IMR-90 (cell line): ENCODE results near the gene METTL8. TPM values are rescaled to one million over a fixed set of nuclear protein-coding genes. Genes with fewer than 3 reads are reported as not detected.

Source experiments
- ATAC-seq: fragments of 200-7000 bp; cut with Tn5 transposase; 2 replicates; pipeline ENCODE4 v1.9.1; 2020; ENCODE audit warnings: low read depth, mild to moderate bottlenecking, moderate library complexity
- BruUV-seq: library from RNA; stranded (reverse); fragments of 400-500 nt; replicated peaks from 2 replicates; lab custom pipeline; 2021; lab: Mats Ljungman, UMichigan
- CTCF ChIA-PET: fragments of 300-600 bp; formaldehyde crosslinking; extraction: SDS; loops from one replicate; lab custom pipeline; 2021; ENCODE audit warnings: antibody characterized with exemption; lab: Yijun Ruan, JAX
- POLR2A ChIA-PET: fragments of 300-600 bp; sonication (Branson Sonifier 250); formaldehyde crosslinking; loops from one replicate; lab custom pipeline; 2022; ENCODE audit warnings: antibody characterized with exemption; ENCODE audit not compliant: unreplicated experiment; lab: Charles Lee
- DNase-seq: peaks from one replicate; pipeline ENCODE4 v3.0.0; 2013
- H2AFZ ChIP-seq: replicated peaks from 2 replicates; pipeline ENCODE3; 2013; ENCODE audit warnings: low read length, mild to moderate bottlenecking; ENCODE audit not compliant: poor library complexity
- H2AK5ac ChIP-seq: 2 replicates; pipeline ENCODE4 v1.6.1; 2013; ENCODE audit warnings: low read depth, low read length, inconsistent platforms
- H2AK9ac ChIP-seq: replicated peaks from 2 replicates; pipeline ENCODE3; 2013; ENCODE audit warnings: mild to moderate bottlenecking, low read depth, low read length, moderate library complexity; ENCODE audit not compliant: poor library complexity
- H2BK120ac ChIP-seq: 2 replicates; pipeline ENCODE4 v1.6.1; 2013; ENCODE audit warnings: low read depth, low read length, inconsistent platforms
- H2BK15ac ChIP-seq: 3 replicates; pipeline ENCODE4 v1.6.1; 2013; ENCODE audit warnings: low read depth, low read length, inconsistent platforms
- H2BK20ac ChIP-seq: 2 replicates; pipeline ENCODE4 v1.6.1; 2013; ENCODE audit warnings: low read depth, mild to moderate bottlenecking, inconsistent platforms, low read length, moderate library complexity
- H2BK5ac ChIP-seq: 2 replicates; pipeline ENCODE4 v1.6.1; 2013; ENCODE audit warnings: mild to moderate bottlenecking, low read depth, low read length, inconsistent platforms; ENCODE audit not compliant: poor library complexity, severe bottlenecking
- H3K14ac ChIP-seq: replicated peaks from 2 replicates; pipeline ENCODE4 v1.6.1; 2013; ENCODE audit warnings: low read depth, low read length, inconsistent platforms
- H3K18ac ChIP-seq: 2 replicates; pipeline ENCODE4 v1.6.1; 2013; ENCODE audit warnings: low read depth, low read length, control low read depth
- H3K23ac ChIP-seq: 2 replicates; pipeline ENCODE4 v1.6.1; 2013; ENCODE audit warnings: low read depth, low read length, inconsistent platforms
- H3K27ac ChIP-seq: 2 replicates; pipeline ENCODE4 v1.5.1; 2013; ENCODE audit warnings: mild to moderate bottlenecking, control low read depth, low read length; ENCODE audit not compliant: insufficient read depth
- H3K27me3 ChIP-seq: 2 replicates; pipeline ENCODE4 v1.6.1; 2013; ENCODE audit warnings: low read length; ENCODE audit not compliant: control insufficient read depth, insufficient read depth
- H3K36me3 ChIP-seq: 2 replicates; pipeline ENCODE4 v1.6.1; 2013; ENCODE audit warnings: low read length, mixed read lengths; ENCODE audit not compliant: control insufficient read depth, insufficient read depth
- H3K4ac ChIP-seq: 2 replicates; pipeline ENCODE4 v1.6.1; 2013; ENCODE audit warnings: low read depth, low read length, inconsistent platforms
- H3K4me1 ChIP-seq: 2 replicates; pipeline ENCODE4 v1.6.1; 2013; ENCODE audit warnings: low read length, mixed read lengths; ENCODE audit not compliant: control insufficient read depth, insufficient read depth
- H3K4me2 ChIP-seq: 2 replicates; pipeline ENCODE4 v1.6.1; 2013; ENCODE audit warnings: low read depth, mild to moderate bottlenecking, control low read depth, low read length, moderate library complexity
- H3K4me3 ChIP-seq: 2 replicates; pipeline ENCODE4 v1.5.1; 2013; ENCODE audit warnings: low read depth, mild to moderate bottlenecking, control low read depth, low read length, moderate library complexity; ENCODE audit not compliant: insufficient read depth
- H3K56ac ChIP-seq: 2 replicates; pipeline ENCODE4 v1.6.1; 2013; ENCODE audit warnings: low read length, inconsistent platforms; ENCODE audit not compliant: insufficient read depth; ENCODE audit errors: extremely low read depth
- H3K79me1 ChIP-seq, 2 experiments: 2 replicates each; pipeline ENCODE4 v1.6.1; 2013; ENCODE audit warnings: low read length in 2 of 2, inconsistent platforms in 1 of 2, low read depth in 1 of 2
- H3K9ac ChIP-seq: 2 replicates; pipeline ENCODE4 v1.6.1; 2013; ENCODE audit warnings: low read depth, low read length, control low read depth
- H3K9me1 ChIP-seq: 2 replicates; pipeline ENCODE4 v1.6.1; 2013; ENCODE audit warnings: low read length, inconsistent platforms; ENCODE audit not compliant: insufficient read depth
- H3K9me3 ChIP-seq: 2 replicates; pipeline ENCODE4 v1.6.1; 2013; ENCODE audit warnings: low read length; ENCODE audit not compliant: control insufficient read depth, insufficient read depth
- H4K20me1 ChIP-seq: 2 replicates; pipeline ENCODE4 v1.6.1; 2013; ENCODE audit warnings: low read length, inconsistent platforms; ENCODE audit not compliant: insufficient read depth
- H4K5ac ChIP-seq: 2 replicates; pipeline ENCODE4 v1.6.1; 2013; ENCODE audit warnings: mild to moderate bottlenecking, low read depth, low read length, control low read depth
- H4K8ac ChIP-seq, 2 experiments: 2 replicates each; pipeline ENCODE4 v1.6.1; 2013; ENCODE audit warnings: low read depth in 2 of 2, low read length in 2 of 2, control low read depth in 1 of 2, inconsistent platforms in 1 of 2
- H4K91ac ChIP-seq: 2 replicates; pipeline ENCODE4 v1.6.1; 2013; ENCODE audit warnings: low read depth, low read length, inconsistent platforms; ENCODE audit not compliant: insufficient read depth
- CEBPB ChIP-seq: IDR thresholded peaks from 2 replicates; pipeline ENCODE4 v1.6.1; 2012; ENCODE audit warnings: low read depth, low read length, improper control_type of control experiment
- CHD1 ChIP-seq: IDR thresholded peaks from 2 replicates; pipeline ENCODE4 v1.6.1; 2012; ENCODE audit warnings: low read depth, low read length, improper control_type of control experiment
- ELK1 ChIP-seq: fragments of 150-350 bp; IDR thresholded peaks from 2 replicates; pipeline ENCODE4 v1.6.1; 2016; ENCODE audit warnings: low read depth, mild to moderate bottlenecking, low read length, moderate library complexity, borderline replicate concordance
- FOS ChIP-seq: fragments of 150-350 bp; IDR thresholded peaks from 2 replicates; pipeline ENCODE4 v1.6.1; 2016; ENCODE audit warnings: low read depth, low read length
- RCOR1 ChIP-seq: IDR thresholded peaks from 2 replicates; pipeline ENCODE4 v1.6.1; 2012; ENCODE audit warnings: mild to moderate bottlenecking, low read length, improper control_type of control experiment; ENCODE audit not compliant: insufficient replicate concordance
- dilution Hi-C: fragments of 300-500 bp; cut with HindIII; formaldehyde crosslinking; loops from one replicate; pipeline ENCODE4 v1.14.3; 2018; ENCODE audit warnings: low sequenced_read_pairs; ENCODE audit not compliant: unreplicated experiment
- in situ Hi-C: fragments of 300-500 bp; cut with MboI; formaldehyde crosslinking; loops from 3 replicates; pipeline ENCODE4 v1.14.3; 2019; ENCODE audit warnings: low sequenced_read_pairs, inconsistent platforms, mixed read lengths
- intact Hi-C: fragments of 100-400 bp; cut with micrococcal nuclease; formaldehyde crosslinking; loops from 2 replicates; pipeline ENCODE4 v1.10.0; 2022
- polyA plus RNA-seq, 3 experiments: library from polyadenylated mRNA; depleted of rRNA; stranded (reverse); fragments of >200 nt; gene quantifications; 2 replicates each; pipeline ENCODE4 v1.2.3, GENCODE V29; 2012; ENCODE audit warnings: low replicate concordance in 1 of 3
- total RNA-seq: library from RNA; depleted of rRNA; stranded (reverse); fragments of >200 nt; gene quantifications from 2 replicates; pipeline ENCODE4 v1.2.3, GENCODE V29; 2012

METTL8 gene
- total and polyA plus RNA-seq, 2 of the 4 experiments (the other 2 are of a cell fraction) = 6.9 to 10.6 TPM

DNA sequence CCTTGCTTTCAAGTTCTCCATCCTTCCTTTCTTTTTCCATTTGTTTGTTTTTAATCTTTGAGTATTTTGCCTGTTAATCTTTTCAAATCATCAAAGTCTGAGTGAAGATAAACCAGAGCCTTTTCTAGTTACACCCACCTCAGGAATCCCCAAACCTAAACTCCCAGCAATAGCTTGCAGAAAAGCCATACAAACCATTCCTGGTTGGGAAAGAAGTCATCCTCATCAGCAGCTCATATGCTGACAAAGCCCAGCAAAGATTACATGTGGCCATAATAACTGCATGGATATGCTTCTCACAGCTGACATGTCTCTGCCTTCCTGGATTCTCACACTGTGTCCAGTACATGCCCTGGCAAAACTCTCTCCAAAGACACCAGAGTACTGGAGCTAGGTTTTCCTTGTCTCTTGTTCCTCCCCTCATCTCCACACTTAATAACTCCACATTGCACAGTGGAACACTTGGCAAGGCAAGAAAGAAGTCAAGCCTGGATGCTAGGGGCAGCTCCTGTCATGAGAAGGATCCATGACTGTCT lies 146.7 kb downstream of the METTL8 start:
- peak overlapping the region; percentile 95 for H2BK20ac ChIP-seq
- no peaks in the 10 kb centered on the region for H3K27me3 ChIP-seq
- peak overlapping the region; percentile 90 for H4K5ac ChIP-seq
- H3K4ac ChIP-seq = peak overlapping the region; percentile 92
- BruUV-seq = no TSS peak
- H3K4me2 ChIP-seq = 0 out of 2 replicates have a peak overlapping the region, but pooled peaks have one; percentile 3
- no peak for TF ChIP-seq CEBPB
- no peak for TF ChIP-seq CHD1
- TF ChIP-seq RCOR1 = no peak
- no peak for TF ChIP-seq FOS
- no peak for TF ChIP-seq ELK1
- H4K91ac ChIP-seq = peak overlapping the region; percentile 68
- H2AFZ ChIP-seq = peak overlapping the region; percentile 68
- H3K9ac ChIP-seq = peak overlapping the region; percentile 3; the same call in 1 of the 2 replicates
- H3K14ac ChIP-seq = peak overlapping the region; percentile 87
- no peaks in the 10 kb centered on the region for H3K36me3 ChIP-seq
- peak; percentile 54 for ATAC-seq
- peak overlapping the region; percentile 81; the same call in 1 of the 2 replicates for H3K27ac ChIP-seq
- H3K4me3 ChIP-seq = no peak overlapping the region
- intact Hi-C loops (loop anchor here (5.0 kb wide), 1 partner anchor 125 kb away; the partner anchor contains the start of gene TLK1), in situ Hi-C loops (no loop called here), dilution Hi-C loops (no loop called here)
- H3K79me1 ChIP-seq = no peaks in the 10 kb centered on the region
- ChIA-PET POLR2A (interaction anchor here (0.6 to 0.7 kb wide), 2 partner anchors 127 to 1459 kb away, joined by 3 to 13 read pairs; no protein-coding TSS in a partner anchor), CTCF (interaction anchor here (0.7 to 1.0 kb wide), 3 partner anchors 9 to 129 kb away, joined by 3 to 4 read pairs (median 3); no protein-coding TSS in a partner anchor)
- no peaks in the 10 kb centered on the region for H4K20me1 ChIP-seq
- peak overlapping the region; percentile 67 for H2BK5ac ChIP-seq
- H3K56ac ChIP-seq = no peak overlapping the region
- peaks cover 4% of the 10 kb centered on the region; the same call in 1 of the 2 replicates for H3K9me1 ChIP-seq
- H2AK5ac ChIP-seq = peak overlapping the region; percentile 72; the same call in 1 of the 2 replicates
- no peaks in the 10 kb centered on the region for H3K9me3 ChIP-seq
- DNase-seq = peak; percentile 32
- peaks cover 14% of the 10 kb centered on the region for H3K4me1 ChIP-seq
- H4K8ac ChIP-seq = peak overlapping the region in 1 of 2 experiments; percentile 87; a peak in 3 of 4 replicates
- H2AK9ac ChIP-seq = peak overlapping the region; percentile 7
- H2BK15ac ChIP-seq = peak overlapping the region; percentile 72; the same call in 1 of the 3 replicates
- peak overlapping the region; percentile 95 for H3K18ac ChIP-seq
- peak overlapping the region; percentile 86 for H3K23ac ChIP-seq
- peak overlapping the region; percentile 94 for H2BK120ac ChIP-seq
